ENCODE measurements around the gene NUP62. TPM values are rescaled to one million over a fixed set of nuclear protein-coding genes. Genes with fewer than 3 reads are reported as not detected.

NUP62 gene
- polyA plus RNA-seq, 1 donor (not counting 4 experiments of a cell fraction or from before 2014, with no cell fraction given) = 12.9 TPM

GRCh38 chr19:49894011-49894664 is 35.2 kb downstream of the NUP62 start:
- Histone ChIP-seq H3K79me2 (ENCODE audit: control insufficient read depth, insufficient read depth, low read length) (no peaks in the 10 kb centered on the region), H3K27me3 (ENCODE audit: control insufficient read depth, extremely low read depth, insufficient read depth, low read length) (peaks cover 25% of the 10 kb centered on the region), H3K4me1 (ENCODE audit: control insufficient read depth, extremely low read depth, insufficient read depth, low read length) (peaks cover 6% of the 10 kb centered on the region), H3K9me1 (ENCODE audit: control insufficient read depth, extremely low read depth, insufficient read depth, low read length) (no peaks in the 10 kb centered on the region), H3K4me3 (ENCODE audit: control insufficient read depth in 2 of 3, extremely low read depth in 1 of 3, insufficient read depth in 2 of 3, low read depth in 1 of 3, low read length in 3 of 3) (no peak overlapping the region), H3K36me3 (ENCODE audit: control insufficient read depth in 2 of 2, extremely low read depth in 1 of 2, insufficient read depth in 2 of 2, low read length in 2 of 2) (no peaks in the 10 kb centered on the region), H4K20me1 (ENCODE audit: control insufficient read depth, extremely low read depth, insufficient read depth, low read length) (no peaks in the 10 kb centered on the region), H3K9ac (ENCODE audit: control insufficient read depth, extremely low read depth, insufficient read depth, low read length) (no peak overlapping the region), H3K9me3 (ENCODE audit: control insufficient read depth, low read depth, low read length) (no peaks in the 10 kb centered on the region), H2AFZ (ENCODE audit: control insufficient read depth, low read length) (no peak overlapping the region), H3K27ac (ENCODE audit: control insufficient read depth, insufficient read depth, low read length) (no peak overlapping the region), H3K4me2 (ENCODE audit: control insufficient read depth, extremely low read depth, insufficient read depth, low read depth, low read length) (no peak overlapping the region)
- DNase-seq (ENCODE audit: low read depth, low spot score) (no peak), FAIRE-seq (no peak)
- dilution Hi-C loops (cut with MboI; ENCODE audit: extremely low pct_ligation_motif_present, low sequenced_read_pairs) = no loop called here
- TF ChIP-seq EZH2 (IDR thresholded peaks at IDR 0.05; ENCODE audit: low read length) (no peak), CTCF (optimal IDR thresholded peaks at IDR 0.05 in 1 of 3, IDR thresholded peaks at IDR 0.05 in 1 of 3, conservative IDR thresholded peaks at IDR 0.05 in 1 of 3; ENCODE audit: extremely low read depth in 1 of 3, insufficient read depth in 2 of 3, low read length in 3 of 3) (no peak)

GRCh38 chr19:49892716-49893115 is 36.6 kb downstream of the NUP62 start:
- dilution Hi-C loops (cut with MboI; ENCODE audit: extremely low pct_ligation_motif_present, low sequenced_read_pairs) = no loop called here
- DNase-seq (ENCODE audit: low read depth, low spot score) = no peak
- no peak for TF ChIP-seq EZH2 (IDR thresholded peaks at IDR 0.05; ENCODE audit: low read length)
- TF ChIP-seq CTCF (optimal IDR thresholded peaks at IDR 0.05 in 1 of 3, IDR thresholded peaks at IDR 0.05 in 1 of 3, conservative IDR thresholded peaks at IDR 0.05 in 1 of 3; ENCODE audit: extremely low read depth in 1 of 3, insufficient read depth in 2 of 3, low read length in 3 of 3) = no peak

More at GRCh38 chr19:49892716-49893115, 36.6 kb downstream of the NUP62 start:
- H3K4me3 ChIP-seq (ENCODE audit: control insufficient read depth in 2 of 3, extremely low read depth in 1 of 3, insufficient read depth in 2 of 3, low read depth in 1 of 3, low read length in 3 of 3) = no peak overlapping the region
- peaks cover 25% of the 10 kb centered on the region for H3K27me3 ChIP-seq (ENCODE audit: control insufficient read depth, extremely low read depth, insufficient read depth, low read length)
- no peaks in the 10 kb centered on the region for H4K20me1 ChIP-seq (ENCODE audit: control insufficient read depth, extremely low read depth, insufficient read depth, low read length)
- no peaks in the 10 kb centered on the region for H3K9me1 ChIP-seq (ENCODE audit: control insufficient read depth, extremely low read depth, insufficient read depth, low read length)
- no peak for FAIRE-seq
- H3K27ac ChIP-seq (ENCODE audit: control insufficient read depth, insufficient read depth, low read length) = no peak overlapping the region
- no peaks in the 10 kb centered on the region for H3K9me3 ChIP-seq (ENCODE audit: control insufficient read depth, low read depth, low read length)
- H2AFZ ChIP-seq (ENCODE audit: control insufficient read depth, low read length) = no peak overlapping the region
- H3K4me2 ChIP-seq (ENCODE audit: control insufficient read depth, extremely low read depth, insufficient read depth, low read depth, low read length) = no peak overlapping the region
- H3K79me2 ChIP-seq (ENCODE audit: control insufficient read depth, insufficient read depth, low read length) = no peaks in the 10 kb centered on the region
- peaks cover 6% of the 10 kb centered on the region for H3K4me1 ChIP-seq (ENCODE audit: control insufficient read depth, extremely low read depth, insufficient read depth, low read length)
- no peak overlapping the region for H3K9ac ChIP-seq (ENCODE audit: control insufficient read depth, extremely low read depth, insufficient read depth, low read length)
- H3K36me3 ChIP-seq (ENCODE audit: control insufficient read depth in 2 of 2, extremely low read depth in 1 of 2, insufficient read depth in 2 of 2, low read length in 2 of 2) = no peaks in the 10 kb centered on the region

All from keratinocyte (primary cell).